ENCODE data around the gene RCAN2. TPM values are rescaled to one million over a fixed set of nuclear protein-coding genes. Genes with fewer than 3 reads are reported as not detected.

RCAN2 gene
- total and polyA plus RNA-seq, 2 donors (not counting 3 experiments of a cell fraction or from before 2014, with no cell fraction given): 0.07 to 0.33 TPM

DNA sequence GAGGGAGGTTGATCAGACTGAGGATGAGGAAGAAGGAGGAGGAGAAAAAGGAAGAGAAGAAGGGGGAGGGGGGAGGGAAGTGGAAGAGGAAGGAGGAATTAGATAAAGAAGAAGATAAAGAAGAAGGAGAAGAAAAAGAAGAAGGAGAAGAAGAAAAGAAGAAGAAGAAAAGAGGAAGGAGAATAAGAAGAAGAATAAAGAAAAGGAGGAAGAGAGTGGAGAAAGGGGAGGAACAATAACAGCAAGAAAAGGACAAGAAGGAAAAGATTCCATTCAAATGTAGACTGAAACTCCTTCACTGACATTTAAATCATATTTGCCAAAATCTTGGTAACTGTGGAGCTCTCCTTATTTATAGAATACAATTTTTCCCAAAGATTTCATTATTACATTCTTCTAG is 34.3 kb upstream of the RCAN2 start:
- dilution Hi-C loops (cut with MboI; ENCODE audit: extremely low pct_ligation_motif_present, low sequenced_read_pairs) (no loop called here), intact Hi-C loops (cut with micrococcal nuclease) (no loop called here)
- BruUV-seq (replicated peaks): no TSS peak

DNA sequence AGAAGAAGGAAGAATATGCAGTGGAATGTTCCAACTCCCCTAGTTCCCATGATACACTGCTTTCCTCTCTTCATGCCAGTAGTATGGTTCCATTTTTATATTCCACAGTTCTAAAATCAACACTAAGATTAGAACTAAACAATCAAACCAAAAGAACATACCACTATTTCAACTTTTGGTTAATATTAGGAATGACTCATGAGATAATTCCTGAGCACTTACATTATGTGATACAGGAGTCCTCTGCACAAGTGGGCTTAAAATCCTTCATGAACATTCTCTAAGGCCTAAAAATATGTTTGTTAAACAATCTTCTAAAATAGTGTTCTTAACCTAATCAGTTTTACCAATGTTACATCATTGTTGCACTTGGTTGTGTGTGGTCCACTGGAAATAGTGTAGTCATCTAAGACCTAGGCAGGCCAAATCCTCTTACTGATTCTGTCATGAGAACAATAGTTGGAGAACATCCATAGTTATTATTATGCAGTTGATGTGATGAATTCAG is 30.3 kb upstream of the RCAN2 start:
- no peak overlapping the region for H3K4me2 ChIP-seq (ENCODE audit: insufficient read depth, low read length)

More for the DNA sequence above, 34.3 kb upstream of the RCAN2 start:
- H3K79me2 ChIP-seq (ENCODE audit: control insufficient read depth, insufficient read depth, low read length): no peaks in the 10 kb centered on the region
- H3K4me2 ChIP-seq (ENCODE audit: insufficient read depth, low read length): no peak overlapping the region
- ChIA-PET POLR2A (no interaction called here), CTCF (no interaction called here)
- no peak overlapping the region for H3K9ac ChIP-seq (replicated peaks; ENCODE audit: extremely low read depth, insufficient read depth, low read length)
- FAIRE-seq (no peak), DNase-seq (ENCODE audit: low read depth, low spot score) (no peak)
- no peaks in the 10 kb centered on the region for H3K4me1 ChIP-seq (ENCODE audit: control insufficient read depth, extremely low read depth, insufficient read depth, low read length)
- H3K4me3 ChIP-seq (replicated peaks in 1 of 3; ENCODE audit: insufficient read depth in 1 of 3, low read depth in 1 of 3, low read length in 3 of 3): no peak overlapping the region
- no peaks in the 10 kb centered on the region for H3K9me1 ChIP-seq (replicated peaks; ENCODE audit: control insufficient read depth, extremely low read depth, insufficient read depth, low read length)
- H3K27ac ChIP-seq (ENCODE audit: insufficient read depth, low read depth, low read length): no peak overlapping the region
- H4K20me1 ChIP-seq (replicated peaks; ENCODE audit: control insufficient read depth, extremely low read depth, insufficient read depth, low read length): no peaks in the 10 kb centered on the region
- TF ChIP-seq EZH2 (IDR thresholded peaks at IDR 0.05; ENCODE audit: borderline replicate concordance, low read depth, low read length, severe bottlenecking): no peak
- no peak for TF ChIP-seq GATA2 (IDR thresholded peaks at IDR 0.05; ENCODE audit: insufficient read depth, insufficient read length, low read depth, low read length)
- TF ChIP-seq POLR2AphosphoS5 (IDR thresholded peaks at IDR 0.05; ENCODE audit: insufficient read depth, low read depth, low read length): no peak
- TF ChIP-seq MAX (IDR thresholded peaks at IDR 0.05; ENCODE audit: insufficient read depth, insufficient read length): no peak
- TF ChIP-seq JUN (IDR thresholded peaks at IDR 0.05; ENCODE audit: borderline replicate concordance, insufficient read depth, insufficient read length, low read depth): no peak
- no peak overlapping the region for H2AFZ ChIP-seq (ENCODE audit: low read depth, low read length)
- no peaks in the 10 kb centered on the region for H3K9me3 ChIP-seq (replicated peaks; ENCODE audit: control insufficient read depth, insufficient read depth, low read length)
- H3K27me3 ChIP-seq (ENCODE audit: control insufficient read depth in 2 of 2, insufficient read depth in 2 of 2, low read length in 2 of 2): no peaks in the 10 kb centered on the region
- H3K36me3 ChIP-seq (ENCODE audit: control insufficient read depth in 2 of 2, extremely low read depth in 1 of 2, insufficient read depth in 2 of 2, low read length in 2 of 2): no peaks in the 10 kb centered on the region

More for the DNA sequence above, 30.3 kb upstream of the RCAN2 start:
- no peak overlapping the region for H3K9ac ChIP-seq (replicated peaks; ENCODE audit: extremely low read depth, insufficient read depth, low read length)
- no peak overlapping the region for H3K4me3 ChIP-seq (replicated peaks in 1 of 3; ENCODE audit: insufficient read depth in 1 of 3, low read depth in 1 of 3, low read length in 3 of 3)
- no peak for DNase-seq (ENCODE audit: low read depth, low spot score)
- no peaks in the 10 kb centered on the region for H3K9me3 ChIP-seq (replicated peaks; ENCODE audit: control insufficient read depth, insufficient read depth, low read length)
- no peaks in the 10 kb centered on the region for H3K4me1 ChIP-seq (ENCODE audit: control insufficient read depth, extremely low read depth, insufficient read depth, low read length)
- no peaks in the 10 kb centered on the region for H3K9me1 ChIP-seq (replicated peaks; ENCODE audit: control insufficient read depth, extremely low read depth, insufficient read depth, low read length)
- TF ChIP-seq CTCF (IDR thresholded peaks at IDR 0.05; ENCODE audit: extremely low read depth in 1 of 2, insufficient read depth in 1 of 2, low read depth in 1 of 2, low read length in 2 of 2) (no peak), FOS (IDR thresholded peaks at IDR 0.05; ENCODE audit: borderline replicate concordance, insufficient read depth, low read length) (no peak), MAX (IDR thresholded peaks at IDR 0.05; ENCODE audit: insufficient read depth, insufficient read length) (no peak), MYC (IDR thresholded peaks at IDR 0.05; ENCODE audit: low read depth, low read length) (no peak), GATA2 (IDR thresholded peaks at IDR 0.05; ENCODE audit: insufficient read depth, insufficient read length, low read depth, low read length) (no peak), POLR2A (IDR thresholded peaks at IDR 0.05; ENCODE audit: low read depth, low read length) (no peak), POLR2AphosphoS5 (IDR thresholded peaks at IDR 0.05; ENCODE audit: insufficient read depth, low read depth, low read length) (no peak), JUN (IDR thresholded peaks at IDR 0.05; ENCODE audit: borderline replicate concordance, insufficient read depth, insufficient read length, low read depth) (no peak), EZH2 (IDR thresholded peaks at IDR 0.05; ENCODE audit: borderline replicate concordance, low read depth, low read length, severe bottlenecking) (no peak)
- BruUV-seq (replicated peaks): no TSS peak
- ChIA-PET POLR2A (no interaction called here), CTCF (no interaction called here)
- intact Hi-C loops (cut with micrococcal nuclease) (no loop called here), dilution Hi-C loops (cut with MboI; ENCODE audit: extremely low pct_ligation_motif_present, low sequenced_read_pairs) (no loop called here)
- no peaks in the 10 kb centered on the region for H3K79me2 ChIP-seq (ENCODE audit: control insufficient read depth, insufficient read depth, low read length)
- FAIRE-seq: no peak
- H3K27ac ChIP-seq (ENCODE audit: insufficient read depth, low read depth, low read length): no peak overlapping the region
- no peaks in the 10 kb centered on the region for H3K27me3 ChIP-seq (ENCODE audit: control insufficient read depth in 2 of 2, insufficient read depth in 2 of 2, low read length in 2 of 2)
- H4K20me1 ChIP-seq (replicated peaks; ENCODE audit: control insufficient read depth, extremely low read depth, insufficient read depth, low read length): no peaks in the 10 kb centered on the region
- H3K36me3 ChIP-seq (ENCODE audit: control insufficient read depth in 2 of 2, extremely low read depth in 1 of 2, insufficient read depth in 2 of 2, low read length in 2 of 2): no peaks in the 10 kb centered on the region
- H2AFZ ChIP-seq (ENCODE audit: low read depth, low read length): no peak overlapping the region
